Mesenchymal stem cell (in vitro differentiated cells and primary cell): ENCODE results near the gene SDR42E2. TPM values are rescaled to one million over a fixed set of nuclear protein-coding genes. Genes with fewer than 3 reads are reported as not detected.

ENCODE experiments used
- DNase-seq: peaks from one replicate; pipeline ENCODE4 v3.0.0-alpha.2; 2013
- H2AFZ ChIP-seq: one replicate; pipeline ENCODE4 v1.6.1; 2013; ENCODE audit warnings: low read depth, mild to moderate bottlenecking, control low read depth, inconsistent platforms, low read length, moderate library complexity
- H2AK5ac ChIP-seq: 2 replicates; pipeline ENCODE4 v1.6.1; 2013; ENCODE audit warnings: low read length, moderate library complexity, mild to moderate bottlenecking, inconsistent platforms; ENCODE audit not compliant: severe bottlenecking
- H2BK120ac ChIP-seq: one replicate; pipeline ENCODE4 v1.6.1; 2013; ENCODE audit warnings: low read depth, mild to moderate bottlenecking, inconsistent platforms, low read length, moderate library complexity
- H2BK12ac ChIP-seq, 2 experiments: one replicate each; pipeline ENCODE4 v1.6.1; 2013; ENCODE audit warnings: inconsistent platforms in 2 of 2, low read length in 2 of 2, mild to moderate bottlenecking in 2 of 2, moderate library complexity in 2 of 2, control low read depth in 1 of 2
- H2BK15ac ChIP-seq: one replicate; pipeline ENCODE4 v1.6.1; 2013; ENCODE audit warnings: mild to moderate bottlenecking, low read depth, inconsistent platforms; ENCODE audit not compliant: poor library complexity, severe bottlenecking
- H2BK5ac ChIP-seq: 2 replicates; pipeline ENCODE4 v1.6.1; 2013; ENCODE audit warnings: low read depth, mild to moderate bottlenecking, low read length, control low read depth, inconsistent platforms; ENCODE audit not compliant: poor library complexity, severe bottlenecking
- H3K14ac ChIP-seq, 2 experiments: one replicate each; pipeline ENCODE4 v1.6.1; 2013; ENCODE audit warnings: inconsistent platforms in 2 of 2, low read length in 2 of 2, control low read depth in 1 of 2, mild to moderate bottlenecking in 1 of 2, moderate library complexity in 1 of 2
- H3K18ac ChIP-seq, 2 experiments: one replicate each; pipeline ENCODE4 v1.6.1; 2013; ENCODE audit warnings: inconsistent platforms in 2 of 2, low read length in 2 of 2, control low read depth in 1 of 2, low read depth in 1 of 2, mild to moderate bottlenecking in 1 of 2
- H3K23ac ChIP-seq, 2 experiments: one replicate each; pipeline ENCODE4 v1.6.1; 2013; ENCODE audit warnings: inconsistent platforms in 2 of 2, low read length in 2 of 2, mild to moderate bottlenecking in 2 of 2, moderate library complexity in 2 of 2, control low read depth in 1 of 2
- H3K27ac ChIP-seq: 2 replicates; pipeline ENCODE4 v1.5.1; 2013; ENCODE audit warnings: mild to moderate bottlenecking, moderate library complexity, low read length, control low read depth, inconsistent platforms; ENCODE audit not compliant: poor library complexity, severe bottlenecking
- H3K27me3 ChIP-seq, 2 experiments: 2 replicates each; pipeline versions ENCODE4 v1.6.1 to v1.7.0; 2013; ENCODE audit warnings: low read length in 2 of 2, mild to moderate bottlenecking in 2 of 2, moderate library complexity in 2 of 2, control low read depth in 1 of 2, inconsistent platforms in 1 of 2; ENCODE audit not compliant: control insufficient read depth in 1 of 2, insufficient read depth in 1 of 2
- H3K36me3 ChIP-seq, 2 experiments: 2 replicates each; pipeline versions ENCODE4 v1.6.1 to v1.7.0; 2013; ENCODE audit warnings: low read length in 2 of 2, control low read depth in 1 of 2, inconsistent platforms in 1 of 2, low read depth in 1 of 2, mild to moderate bottlenecking in 1 of 2; ENCODE audit not compliant: insufficient read depth in 2 of 2, control insufficient read depth in 1 of 2
- H3K4ac ChIP-seq, 2 experiments: one replicate each; pipeline ENCODE4 v1.6.1; 2013; ENCODE audit warnings: inconsistent platforms in 2 of 2, low read length in 2 of 2, mild to moderate bottlenecking in 2 of 2, moderate library complexity in 2 of 2, control low read depth in 1 of 2, low read depth in 1 of 2
- H3K4me1 ChIP-seq: 2 replicates; pipeline ENCODE4 v1.6.1; 2013; ENCODE audit warnings: low read depth, low read length, control low read depth; ENCODE audit not compliant: control insufficient read depth, insufficient read depth
- H3K4me2 ChIP-seq: 2 replicates; pipeline ENCODE4 v1.6.1; 2013; ENCODE audit warnings: low read length, mild to moderate bottlenecking, inconsistent platforms; ENCODE audit not compliant: poor library complexity, severe bottlenecking
- H3K4me3 ChIP-seq, 2 experiments: 2 replicates each; pipeline versions ENCODE4 v1.5.1 to v1.7.0; 2013; ENCODE audit warnings: low read length in 2 of 2, mild to moderate bottlenecking in 2 of 2, control low read depth in 1 of 2, low read depth in 1 of 2; ENCODE audit not compliant: insufficient read depth in 1 of 2
- H3K79me1 ChIP-seq: replicated peaks from 2 replicates; pipeline ENCODE4 v1.6.1; 2013; ENCODE audit warnings: mild to moderate bottlenecking, control low read depth, low read length, inconsistent platforms; ENCODE audit not compliant: poor library complexity, severe bottlenecking
- H3K9ac ChIP-seq: 2 replicates; pipeline ENCODE4 v1.7.0; 2013; ENCODE audit warnings: mild to moderate bottlenecking, low read length, moderate library complexity
- H3K9me3 ChIP-seq: 2 replicates; pipeline ENCODE4 v1.7.0; 2013; ENCODE audit warnings: mild to moderate bottlenecking, low read length; ENCODE audit not compliant: control insufficient read depth
- H4K8ac ChIP-seq: one replicate; pipeline ENCODE4 v1.6.1; 2013; ENCODE audit warnings: inconsistent platforms, mild to moderate bottlenecking, low read length, moderate library complexity
- H4K91ac ChIP-seq: one replicate; pipeline ENCODE4 v1.6.1; 2013; ENCODE audit warnings: mild to moderate bottlenecking, low read length, inconsistent platforms
- whole genome bisulfite sequencing: methylation state at CpG from one replicate; pipeline ENCODE4 v1.1.7; 2013; ENCODE audit warnings: mixed read lengths; 5-methylcytosine and 5-hydroxymethylcytosine counted together
- polyA plus RNA-seq, 2 experiments: library from polyadenylated mRNA; stranded (reverse); fragments of 200-250 nt; gene quantifications; one replicate each; pipeline ENCODE4 v1.2.3, GENCODE V29; 2013

The SDR42E2 gene
- polyA plus RNA-seq (2013, experiment 1 of 2): 0.01 TPM
- polyA plus RNA-seq (2013, experiment 2 of 2): 0.01 TPM

DNA sequence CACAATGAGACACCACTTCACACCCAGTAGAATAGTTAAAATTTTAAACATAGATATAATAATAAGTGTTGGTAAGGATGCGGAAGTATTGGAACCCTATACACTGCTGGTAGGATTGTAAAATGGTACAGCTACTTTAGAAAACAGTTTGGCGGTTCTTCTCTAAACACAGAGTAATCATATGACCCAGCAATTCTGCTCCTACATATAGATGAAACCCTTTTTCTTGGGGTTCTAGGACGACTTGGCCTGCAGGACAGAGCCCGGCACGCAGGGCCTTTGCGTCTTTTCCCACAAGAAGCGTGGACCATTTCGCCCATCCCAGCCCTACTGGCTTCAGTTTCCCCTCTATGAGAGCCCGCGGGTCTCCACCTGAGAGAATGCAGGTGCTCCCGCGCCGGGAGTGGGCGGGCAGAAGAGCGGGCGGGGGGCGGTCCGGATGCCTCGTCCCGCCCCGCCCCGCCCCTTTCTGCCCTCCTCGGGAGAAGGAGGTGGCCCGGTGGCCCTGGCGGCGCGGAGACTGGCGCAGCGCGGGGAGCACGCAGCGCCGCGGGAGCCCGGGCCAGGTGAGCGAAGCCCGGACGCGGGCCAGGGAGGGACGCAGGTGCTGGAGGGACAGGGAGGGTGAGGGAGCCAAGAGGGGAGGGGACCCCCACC, at the start of gene SDR42E2:
SDR42E2 (plus strand) TSS at position 508 of the 657 bp plus-strand sequence. CDS start 3,077 bp downstream, outside the sequence.
- H2BK12ac ChIP-seq: no peak within 1 kb of the TSS
- H4K91ac ChIP-seq: no peak within 1 kb of the TSS
- H3K9me3 ChIP-seq: peaks cover 11% of the 10 kb centered on the region
- no peak within 1 kb of the TSS for H2BK120ac ChIP-seq
- H3K4me1 ChIP-seq: peaks cover 4% of the 10 kb centered on the region
- H3K9ac ChIP-seq: no peak within 1 kb of the TSS
- H3K18ac ChIP-seq: no peak within 1 kb of the TSS
- no peaks in the 10 kb centered on the region for H3K79me1 ChIP-seq
- H3K23ac ChIP-seq: no peak within 1 kb of the TSS
- 3% methylated on average over 24 of the region's 40 CpGs for WGBS
- peaks cover 47 to 52% of the 10 kb centered on the region in 2 experiments for H3K27me3 ChIP-seq
- no peak within 1 kb of the TSS for H2BK15ac ChIP-seq
- H3K4me3 ChIP-seq: no peak within 1 kb of the TSS
- no peak within 1 kb of the TSS for H2AFZ ChIP-seq
- no peak for DNase-seq
- H3K36me3 ChIP-seq: no peaks in the 10 kb centered on the region
- H3K4ac ChIP-seq: no peak within 1 kb of the TSS
- no peak within 1 kb of the TSS for H3K4me2 ChIP-seq
- no peak within 1 kb of the TSS for H3K14ac ChIP-seq
- H4K8ac ChIP-seq: no peak within 1 kb of the TSS
- no peak within 1 kb of the TSS for H3K27ac ChIP-seq
- no peak within 1 kb of the TSS for H2AK5ac ChIP-seq
- no peak within 1 kb of the TSS for H2BK5ac ChIP-seq

GRCh38 chr16:22116095-22116700, 46.1 kb upstream of the SDR42E2 start:
- Histone ChIP-seq H3K27ac (no peak overlapping the region), H3K9ac (no peak overlapping the region), H2BK5ac (no peak overlapping the region), H3K27me3 (peaks cover 3 to 9% of the 10 kb centered on the region in 2 experiments), H3K14ac (no peak overlapping the region), H3K4me2 (no peak overlapping the region), H4K91ac (no peak overlapping the region), H4K8ac (no peak overlapping the region), H2BK120ac (no peak overlapping the region), H2BK15ac (no peak overlapping the region), H3K79me1 (no peaks in the 10 kb centered on the region), H2BK12ac (no peak overlapping the region), H3K23ac (no peak overlapping the region), H3K9me3 (no peaks in the 10 kb centered on the region), H2AK5ac (no peak overlapping the region), H3K18ac (no peak overlapping the region), H3K4ac (no peak overlapping the region), H3K4me3 (no peak overlapping the region), H3K4me1 (no peaks in the 10 kb centered on the region), H2AFZ (no peak overlapping the region), H3K36me3 (no peaks in the 10 kb centered on the region)
- DNase-seq: no peak
- WGBS: 85% methylated on average over 2 of the region's 2 CpGs

- Histone ChIP-seq H3K9me3 (no peaks in the 10 kb centered on the region), H3K4ac (no peak overlapping the region), H4K8ac (no peak overlapping the region), H3K27ac (no peak overlapping the region), H3K4me2 (no peak overlapping the region), H2BK12ac (no peak overlapping the region), H3K36me3 (no peaks in the 10 kb centered on the region), H3K9ac (no peak overlapping the region), H2AFZ (no peak overlapping the region), H3K14ac (no peak overlapping the region), H3K18ac (no peak overlapping the region), H2BK15ac (no peak overlapping the region), H3K23ac (no peak overlapping the region), H3K79me1 (no peaks in the 10 kb centered on the region), H4K91ac (no peak overlapping the region), H3K4me1 (no peaks in the 10 kb centered on the region), H2BK120ac (no peak overlapping the region), H3K4me3 (no peak overlapping the region), H2AK5ac (no peak overlapping the region), H2BK5ac (no peak overlapping the region), H3K27me3 (peaks cover 2 to 8% of the 10 kb centered on the region in 2 experiments)
- 76% methylated on average over 2 of the region's 2 CpGs for WGBS
- no peak for DNase-seq
These were observed 44.7 kb upstream of the SDR42E2 start for GRCh38 chr16:22117609-22118008.

DNA sequence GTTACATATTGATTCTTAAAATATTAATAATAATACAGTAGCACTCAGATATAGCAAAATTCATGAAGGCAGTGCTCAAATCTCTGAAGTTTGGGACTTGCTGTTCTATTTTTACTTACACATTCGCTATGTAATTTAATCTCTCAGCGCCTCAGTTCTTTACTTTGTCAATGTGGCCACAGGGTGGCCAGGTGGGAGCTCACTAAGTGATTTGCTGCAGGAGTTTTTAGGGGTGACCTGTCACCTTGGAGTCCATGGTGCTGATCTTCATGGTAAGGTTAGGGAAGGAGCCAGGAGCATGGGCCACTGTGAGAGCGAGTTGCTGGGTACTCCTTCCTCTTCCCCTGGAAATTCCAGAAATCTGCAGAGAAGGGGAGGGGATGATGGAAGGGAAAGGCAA, 41.9 kb upstream of the SDR42E2 start:
- no peak overlapping the region for H3K4me2 ChIP-seq
- no peaks in the 10 kb centered on the region for H3K9me3 ChIP-seq
- H3K27me3 ChIP-seq: peaks cover 5 to 11% of the 10 kb centered on the region in 2 experiments
- H3K36me3 ChIP-seq: no peaks in the 10 kb centered on the region
- H3K27ac ChIP-seq: no peak overlapping the region
- no peak overlapping the region for H2AK5ac ChIP-seq
- H3K4me1 ChIP-seq: no peaks in the 10 kb centered on the region
- H3K9ac ChIP-seq: no peak overlapping the region
- no peak overlapping the region for H2BK120ac ChIP-seq
- 61% methylated on average over 2 of the region's 3 CpGs for WGBS
- H3K14ac ChIP-seq: no peak overlapping the region
- H3K23ac ChIP-seq: no peak overlapping the region
- no peaks in the 10 kb centered on the region for H3K79me1 ChIP-seq
- H2BK12ac ChIP-seq: no peak overlapping the region
- no peak overlapping the region for H2BK15ac ChIP-seq
- no peak overlapping the region for H4K91ac ChIP-seq
- no peak overlapping the region for H2BK5ac ChIP-seq
- H4K8ac ChIP-seq: no peak overlapping the region
- no peak overlapping the region for H3K18ac ChIP-seq
- no peak overlapping the region for H3K4me3 ChIP-seq
- H2AFZ ChIP-seq: no peak overlapping the region
- no peak for DNase-seq
- no peak overlapping the region for H3K4ac ChIP-seq
